ENCODE data around the gene MLF1.

MLF1 gene

DNA sequence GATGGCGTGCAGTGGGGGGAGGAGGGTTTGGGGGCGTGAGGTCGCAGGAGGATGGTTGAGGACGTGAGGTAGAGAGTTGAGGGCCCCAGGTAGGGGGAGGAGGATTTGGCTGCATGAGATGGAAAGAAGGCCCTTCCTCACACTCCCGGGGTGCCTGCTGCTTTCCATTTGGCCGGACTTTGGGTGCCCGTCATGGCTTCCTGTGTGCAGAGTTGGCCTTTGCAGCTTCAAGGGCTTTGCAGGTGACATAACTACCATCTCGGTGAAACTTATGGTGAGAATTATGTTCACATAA lies 1.7 kb downstream of the MLF1 start:
- peaks cover 7% of the 10 kb centered on the region for H3K4me1 ChIP-seq (ENCODE audit: control insufficient read depth, insufficient read depth, low read length, poor library complexity, severe bottlenecking)
- no peak for DNase-seq
- H3K36me3 ChIP-seq (ENCODE audit: control insufficient read depth, insufficient read depth, low read length): no peaks in the 10 kb centered on the region
- no peak overlapping the region for H3K27ac ChIP-seq (ENCODE audit: insufficient read depth, low read length, poor library complexity, severe bottlenecking)
- H3K9me3 ChIP-seq (ENCODE audit: control insufficient read depth, low read length): no peaks in the 10 kb centered on the region
- no peak overlapping the region for H3K4me3 ChIP-seq (ENCODE audit: insufficient read depth, low read depth, low read length, poor library complexity, severe bottlenecking)
- H3K27me3 ChIP-seq (replicated peaks; ENCODE audit: control insufficient read depth, insufficient read depth, low read length, poor library complexity, severe bottlenecking): peaks cover 5% of the 10 kb centered on the region

DNA sequence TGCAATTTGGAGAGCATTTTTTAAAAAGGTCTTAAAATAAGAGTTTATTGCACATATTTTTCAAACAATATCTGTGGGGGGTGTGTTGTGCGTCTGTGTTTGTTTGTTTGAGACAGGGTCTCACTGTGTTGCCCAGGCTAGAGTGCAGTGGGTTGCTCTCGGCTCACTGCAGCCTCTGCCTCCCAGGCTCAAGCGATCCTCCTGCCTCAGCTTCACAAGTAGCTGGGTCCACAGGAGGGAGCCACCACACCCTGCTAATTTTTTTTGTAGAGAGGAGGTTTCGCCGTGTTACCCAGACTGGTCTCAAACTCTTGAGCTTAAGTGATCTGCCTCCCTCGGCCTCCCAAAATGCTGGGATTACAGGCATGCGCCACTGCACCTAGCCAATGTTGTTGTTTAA lies 2.7 kb downstream of the MLF1 start:
- no peaks in the 10 kb centered on the region for H3K9me3 ChIP-seq (ENCODE audit: control insufficient read depth, low read length)
- no peak for DNase-seq
- H3K27ac ChIP-seq (ENCODE audit: insufficient read depth, low read length, poor library complexity, severe bottlenecking): no peak overlapping the region
- H3K4me3 ChIP-seq (ENCODE audit: insufficient read depth, low read depth, low read length, poor library complexity, severe bottlenecking): no peak overlapping the region
- H3K27me3 ChIP-seq (replicated peaks; ENCODE audit: control insufficient read depth, insufficient read depth, low read length, poor library complexity, severe bottlenecking): peaks cover 5% of the 10 kb centered on the region
- peaks cover 7% of the 10 kb centered on the region for H3K4me1 ChIP-seq (ENCODE audit: control insufficient read depth, insufficient read depth, low read length, poor library complexity, severe bottlenecking)
- H3K36me3 ChIP-seq (ENCODE audit: control insufficient read depth, insufficient read depth, low read length): no peaks in the 10 kb centered on the region

DNA sequence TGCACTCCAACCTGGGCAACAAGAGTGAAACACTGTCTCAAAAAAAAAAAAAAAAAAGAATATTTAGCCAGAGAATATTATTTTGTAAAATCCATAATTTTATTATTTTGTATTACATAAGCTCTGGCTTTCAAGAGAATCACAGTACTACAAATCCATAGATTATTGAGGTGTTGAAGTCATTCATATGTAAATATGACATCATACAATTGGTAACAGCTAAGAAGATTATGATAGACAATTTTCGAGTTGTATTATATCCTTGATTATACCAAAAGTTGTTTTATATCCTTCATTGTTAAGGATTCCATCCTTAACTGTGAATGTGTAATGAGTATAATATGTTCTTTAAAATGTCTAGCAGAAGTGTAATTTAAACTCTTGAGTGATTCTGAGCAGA lies 3.7 kb downstream of the MLF1 start:
- no peak overlapping the region for H3K27ac ChIP-seq (ENCODE audit: insufficient read depth, low read length, poor library complexity, severe bottlenecking)
- peaks cover 5% of the 10 kb centered on the region for H3K27me3 ChIP-seq (replicated peaks; ENCODE audit: control insufficient read depth, insufficient read depth, low read length, poor library complexity, severe bottlenecking)
- no peaks in the 10 kb centered on the region for H3K36me3 ChIP-seq (ENCODE audit: control insufficient read depth, insufficient read depth, low read length)
- DNase-seq: no peak
- peaks cover 7% of the 10 kb centered on the region for H3K4me1 ChIP-seq (ENCODE audit: control insufficient read depth, insufficient read depth, low read length, poor library complexity, severe bottlenecking)
- no peak overlapping the region for H3K4me3 ChIP-seq (ENCODE audit: insufficient read depth, low read depth, low read length, poor library complexity, severe bottlenecking)
- no peaks in the 10 kb centered on the region for H3K9me3 ChIP-seq (ENCODE audit: control insufficient read depth, low read length)

DNA sequence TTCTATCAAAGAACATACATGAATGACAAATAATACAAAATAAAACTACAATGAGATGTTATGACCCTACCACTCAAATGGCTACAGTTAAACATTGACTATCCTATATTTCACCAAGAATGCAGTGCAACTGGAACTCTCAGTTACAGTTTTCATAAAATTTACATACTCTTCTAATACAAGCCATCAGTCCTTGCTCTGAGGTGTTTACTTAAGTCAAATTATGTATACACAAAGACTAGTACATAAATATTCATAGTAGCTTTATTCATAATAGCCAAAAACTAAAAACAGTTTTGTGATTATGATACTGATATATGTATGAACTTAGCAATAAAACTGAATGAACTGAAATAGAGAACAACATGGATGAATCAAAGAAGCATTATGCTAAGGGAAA lies 19.2 kb downstream of the MLF1 start:
- DNase-seq: no peak
- no peaks in the 10 kb centered on the region for H3K4me1 ChIP-seq (ENCODE audit: control insufficient read depth, insufficient read depth, low read length, poor library complexity, severe bottlenecking)
- H3K4me3 ChIP-seq (ENCODE audit: insufficient read depth, low read depth, low read length, poor library complexity, severe bottlenecking): no peak overlapping the region
- H3K36me3 ChIP-seq (ENCODE audit: control insufficient read depth, insufficient read depth, low read length): no peaks in the 10 kb centered on the region
- H3K27ac ChIP-seq (ENCODE audit: insufficient read depth, low read length, poor library complexity, severe bottlenecking): no peak overlapping the region
- H3K27me3 ChIP-seq (replicated peaks; ENCODE audit: control insufficient read depth, insufficient read depth, low read length, poor library complexity, severe bottlenecking): no peaks in the 10 kb centered on the region
- H3K9me3 ChIP-seq (ENCODE audit: control insufficient read depth, low read length): no peaks in the 10 kb centered on the region

DNA sequence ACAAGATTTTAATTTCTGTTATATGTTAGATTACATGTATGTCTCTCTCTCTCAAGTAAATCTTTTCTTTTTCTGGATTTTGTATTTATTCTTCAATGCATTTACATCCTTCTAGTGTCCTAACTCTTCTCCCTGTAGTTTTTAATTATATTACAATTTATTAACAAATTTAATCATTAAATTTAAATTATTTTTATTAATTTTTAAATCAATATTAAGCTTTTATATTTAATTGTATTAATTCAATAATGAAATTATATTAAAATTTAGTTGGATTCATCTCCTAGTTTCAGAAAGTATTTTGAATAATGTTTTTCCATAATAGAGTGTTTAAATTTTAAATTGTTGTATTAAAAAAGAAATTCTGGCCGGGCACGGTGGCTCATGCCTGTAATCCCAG lies 29.8 kb downstream of the MLF1 start:
- no peaks in the 10 kb centered on the region for H3K27me3 ChIP-seq (replicated peaks; ENCODE audit: control insufficient read depth, insufficient read depth, low read length, poor library complexity, severe bottlenecking)
- H3K4me3 ChIP-seq (ENCODE audit: insufficient read depth, low read depth, low read length, poor library complexity, severe bottlenecking): no peak overlapping the region
- no peaks in the 10 kb centered on the region for H3K9me3 ChIP-seq (ENCODE audit: control insufficient read depth, low read length)
- H3K27ac ChIP-seq (ENCODE audit: insufficient read depth, low read length, poor library complexity, severe bottlenecking): no peak overlapping the region
- H3K36me3 ChIP-seq (ENCODE audit: control insufficient read depth, insufficient read depth, low read length): no peaks in the 10 kb centered on the region
- H3K4me1 ChIP-seq (ENCODE audit: control insufficient read depth, insufficient read depth, low read length, poor library complexity, severe bottlenecking): no peaks in the 10 kb centered on the region
- no peak for DNase-seq

DNA sequence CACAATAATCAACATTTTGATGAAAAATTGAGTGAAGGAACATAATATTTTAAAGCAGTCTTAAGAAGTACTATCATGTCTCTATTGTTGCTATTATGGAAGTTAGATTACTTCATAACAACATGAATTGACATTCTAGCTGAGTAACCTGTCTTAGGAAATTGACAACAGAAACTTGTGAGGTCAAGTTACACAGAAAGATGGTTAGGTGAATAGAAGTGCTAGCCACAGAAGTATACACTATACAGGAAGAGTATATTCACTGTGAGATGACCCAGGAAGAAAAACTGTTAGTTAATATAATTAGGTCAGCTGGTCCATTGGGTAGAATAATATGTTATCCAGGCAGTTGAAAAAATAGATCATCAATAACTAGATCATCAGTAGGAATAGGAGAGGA lies 31.2 kb downstream of the MLF1 start:
- Histone ChIP-seq H3K4me1 (ENCODE audit: control insufficient read depth, insufficient read depth, low read length, poor library complexity, severe bottlenecking) (no peaks in the 10 kb centered on the region), H3K27ac (ENCODE audit: insufficient read depth, low read length, poor library complexity, severe bottlenecking) (no peak overlapping the region), H3K4me3 (ENCODE audit: insufficient read depth, low read depth, low read length, poor library complexity, severe bottlenecking) (no peak overlapping the region), H3K27me3 (replicated peaks; ENCODE audit: control insufficient read depth, insufficient read depth, low read length, poor library complexity, severe bottlenecking) (no peaks in the 10 kb centered on the region), H3K36me3 (ENCODE audit: control insufficient read depth, insufficient read depth, low read length) (no peaks in the 10 kb centered on the region), H3K9me3 (ENCODE audit: control insufficient read depth, low read length) (no peaks in the 10 kb centered on the region)
- DNase-seq: no peak

DNA sequence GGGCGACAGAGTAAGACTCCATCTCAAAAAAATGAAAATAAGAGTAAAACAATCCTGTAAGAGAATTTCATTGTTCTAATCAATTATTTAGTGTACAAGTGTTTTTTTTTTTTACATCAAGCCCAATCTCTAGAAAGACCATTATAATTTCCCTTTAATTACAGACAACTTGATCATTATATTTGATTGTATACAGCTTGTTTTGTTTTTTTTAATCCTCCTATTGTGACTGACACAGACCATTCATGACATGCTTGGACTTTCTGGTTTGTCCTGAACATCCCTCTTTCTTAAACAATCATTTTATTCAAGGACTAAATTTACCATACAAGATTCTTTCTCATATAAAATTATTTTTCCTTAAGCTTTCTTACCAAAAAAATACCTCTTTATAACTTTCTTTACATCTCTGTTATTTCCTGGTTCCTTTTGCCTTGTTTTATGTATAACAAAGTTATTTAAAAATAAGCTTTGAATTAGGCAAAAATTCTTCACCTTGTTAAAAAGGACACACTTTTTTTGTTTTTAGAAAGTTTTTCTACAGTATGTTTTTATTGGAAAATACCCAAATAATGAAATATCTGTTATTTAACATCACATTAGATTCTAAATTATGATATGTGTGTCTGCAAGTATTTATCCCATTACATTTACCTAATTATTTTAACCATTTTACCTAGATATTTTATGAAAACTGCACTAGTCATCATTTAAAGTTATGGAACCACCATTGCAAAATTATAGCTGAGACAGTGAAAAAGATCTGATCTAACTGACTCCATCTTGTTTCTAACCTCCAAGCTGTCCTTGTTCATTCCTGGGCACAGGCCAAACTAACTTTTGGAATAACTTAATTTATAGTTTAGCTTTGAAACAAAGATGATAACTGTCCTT lies 47.2 kb downstream of the MLF1 start:
- H3K9me3 ChIP-seq (ENCODE audit: control insufficient read depth, low read length): peaks cover 6% of the 10 kb centered on the region
- DNase-seq: no peak
- H3K4me3 ChIP-seq (ENCODE audit: insufficient read depth, low read depth, low read length, poor library complexity, severe bottlenecking): no peak overlapping the region
- no peak overlapping the region for H3K27ac ChIP-seq (ENCODE audit: insufficient read depth, low read length, poor library complexity, severe bottlenecking)
- no peaks in the 10 kb centered on the region for H3K27me3 ChIP-seq (replicated peaks; ENCODE audit: control insufficient read depth, insufficient read depth, low read length, poor library complexity, severe bottlenecking)
- no peaks in the 10 kb centered on the region for H3K36me3 ChIP-seq (ENCODE audit: control insufficient read depth, insufficient read depth, low read length)
- H3K4me1 ChIP-seq (ENCODE audit: control insufficient read depth, insufficient read depth, low read length, poor library complexity, severe bottlenecking): no peaks in the 10 kb centered on the region

DNA sequence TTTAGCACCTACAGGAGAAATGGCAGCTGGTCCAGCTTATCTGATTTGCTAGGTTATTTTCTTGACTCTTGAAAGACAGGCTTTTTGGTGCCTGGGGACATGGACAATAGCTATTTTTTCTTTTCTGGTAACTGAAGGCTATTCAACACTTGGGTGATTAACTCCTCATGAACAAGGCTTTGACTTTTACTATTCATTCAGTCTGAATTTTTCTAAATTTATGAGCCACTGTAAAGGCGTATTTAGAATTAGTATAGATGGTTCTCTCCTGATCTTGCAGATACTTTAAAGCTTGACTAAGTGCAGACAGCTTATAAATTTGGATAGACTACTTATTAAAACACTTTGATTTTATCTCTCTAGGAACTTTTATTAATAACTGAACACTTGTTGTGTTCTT lies 54.9 kb downstream of the MLF1 start:
- H3K27me3 ChIP-seq (replicated peaks; ENCODE audit: control insufficient read depth, insufficient read depth, low read length, poor library complexity, severe bottlenecking): no peaks in the 10 kb centered on the region
- peaks cover 5% of the 10 kb centered on the region for H3K9me3 ChIP-seq (ENCODE audit: control insufficient read depth, low read length)
- no peak overlapping the region for H3K4me3 ChIP-seq (ENCODE audit: insufficient read depth, low read depth, low read length, poor library complexity, severe bottlenecking)
- DNase-seq: no peak
- H3K36me3 ChIP-seq (ENCODE audit: control insufficient read depth, insufficient read depth, low read length): no peaks in the 10 kb centered on the region
- no peaks in the 10 kb centered on the region for H3K4me1 ChIP-seq (ENCODE audit: control insufficient read depth, insufficient read depth, low read length, poor library complexity, severe bottlenecking)
- no peak overlapping the region for H3K27ac ChIP-seq (ENCODE audit: insufficient read depth, low read length, poor library complexity, severe bottlenecking)

DNA sequence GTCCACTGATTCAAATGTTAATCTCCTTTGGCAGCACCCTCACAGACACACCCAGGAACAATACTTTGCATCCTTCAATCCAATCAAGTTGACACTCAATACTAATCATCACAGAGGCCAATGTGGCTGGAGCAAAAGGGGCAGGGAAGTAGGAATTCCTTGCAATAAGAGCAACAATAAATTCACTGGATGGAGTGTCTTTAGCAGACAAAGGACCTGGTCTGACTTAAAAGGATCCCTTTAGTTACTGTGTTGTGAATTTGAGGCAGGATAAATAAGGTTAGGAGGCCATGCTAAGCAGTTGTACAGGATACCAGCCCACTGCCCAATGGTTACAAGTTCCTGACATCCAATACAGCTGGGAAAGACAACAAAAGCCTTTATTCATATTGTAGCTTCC lies 61.0 kb downstream of the MLF1 start:
- Histone ChIP-seq H3K27ac (ENCODE audit: insufficient read depth, low read length, poor library complexity, severe bottlenecking) (no peak overlapping the region), H3K36me3 (ENCODE audit: control insufficient read depth, insufficient read depth, low read length) (no peaks in the 10 kb centered on the region), H3K4me3 (ENCODE audit: insufficient read depth, low read depth, low read length, poor library complexity, severe bottlenecking) (no peak overlapping the region), H3K27me3 (replicated peaks; ENCODE audit: control insufficient read depth, insufficient read depth, low read length, poor library complexity, severe bottlenecking) (no peaks in the 10 kb centered on the region), H3K4me1 (ENCODE audit: control insufficient read depth, insufficient read depth, low read length, poor library complexity, severe bottlenecking) (no peaks in the 10 kb centered on the region), H3K9me3 (ENCODE audit: control insufficient read depth, low read length) (no peaks in the 10 kb centered on the region)
- no peak for DNase-seq

DNA sequence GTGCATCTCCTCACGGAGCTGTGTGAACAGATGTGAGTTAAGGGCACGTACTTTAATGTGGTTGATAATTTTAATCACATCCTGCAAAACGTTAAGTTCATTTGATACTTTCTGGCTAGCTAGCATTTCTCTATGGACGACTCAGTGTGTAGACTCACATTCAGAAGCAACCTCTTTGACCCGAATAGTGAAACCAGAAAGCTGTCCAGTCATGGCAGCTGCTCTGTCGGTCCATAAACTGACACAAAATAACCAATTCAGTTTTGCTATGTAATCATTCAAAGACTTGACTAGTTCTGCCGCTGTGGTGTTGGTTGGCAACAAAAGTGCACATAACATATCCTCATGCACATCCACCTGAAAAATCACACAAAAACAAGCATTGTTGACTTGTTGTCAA lies 69.7 kb downstream of the MLF1 start:
- DNase-seq: no peak
- Histone ChIP-seq H3K36me3 (ENCODE audit: control insufficient read depth, insufficient read depth, low read length) (no peaks in the 10 kb centered on the region), H3K9me3 (ENCODE audit: control insufficient read depth, low read length) (no peaks in the 10 kb centered on the region), H3K4me3 (ENCODE audit: insufficient read depth, low read depth, low read length, poor library complexity, severe bottlenecking) (no peak overlapping the region), H3K27ac (ENCODE audit: insufficient read depth, low read length, poor library complexity, severe bottlenecking) (no peak overlapping the region), H3K27me3 (replicated peaks; ENCODE audit: control insufficient read depth, insufficient read depth, low read length, poor library complexity, severe bottlenecking) (no peaks in the 10 kb centered on the region), H3K4me1 (ENCODE audit: control insufficient read depth, insufficient read depth, low read length, poor library complexity, severe bottlenecking) (peaks cover 9% of the 10 kb centered on the region)
